Measurements from ENCODE around the gene POLR1G. TPM values are rescaled to one million over a fixed set of nuclear protein-coding genes. Genes with fewer than 3 reads are reported as not detected.

The POLR1G gene
- total RNA-seq, 1 donor = 10.5 TPM

GRCh38 chr19:45443462-45444317 is 37.2 kb downstream of the POLR1G start:
- Histone ChIP-seq H3K4me1 (ENCODE audit: insufficient read depth, low read length) (peaks cover 31% of the 10 kb centered on the region), H3K4me3 (ENCODE audit: insufficient read depth, low read length) (peak overlapping the region; percentile 75), H3K9me3 (ENCODE audit: low read depth, low read length) (no peaks in the 10 kb centered on the region), H3K4me2 (ENCODE audit: insufficient read depth, low read length) (peak overlapping the region; percentile 89), H3K27ac (ENCODE audit: low read depth, low read length) (peak overlapping the region; percentile 98), H3K79me2 (ENCODE audit: insufficient read depth, low read length) (peaks cover 7% of the 10 kb centered on the region), H4K20me1 (ENCODE audit: insufficient read depth, low read length) (no peaks in the 10 kb centered on the region), H3K36me3 (ENCODE audit: insufficient read depth, low read length) (no peaks in the 10 kb centered on the region), H3K27me3 (ENCODE audit: insufficient read depth, low read length) (no peaks in the 10 kb centered on the region), H2AFZ (ENCODE audit: low read length) (no peak overlapping the region)
- DNase-seq (ENCODE audit: insufficient read length, low spot score, missing footprints) = peak; percentile 99
- TF ChIP-seq, protein P1, sequence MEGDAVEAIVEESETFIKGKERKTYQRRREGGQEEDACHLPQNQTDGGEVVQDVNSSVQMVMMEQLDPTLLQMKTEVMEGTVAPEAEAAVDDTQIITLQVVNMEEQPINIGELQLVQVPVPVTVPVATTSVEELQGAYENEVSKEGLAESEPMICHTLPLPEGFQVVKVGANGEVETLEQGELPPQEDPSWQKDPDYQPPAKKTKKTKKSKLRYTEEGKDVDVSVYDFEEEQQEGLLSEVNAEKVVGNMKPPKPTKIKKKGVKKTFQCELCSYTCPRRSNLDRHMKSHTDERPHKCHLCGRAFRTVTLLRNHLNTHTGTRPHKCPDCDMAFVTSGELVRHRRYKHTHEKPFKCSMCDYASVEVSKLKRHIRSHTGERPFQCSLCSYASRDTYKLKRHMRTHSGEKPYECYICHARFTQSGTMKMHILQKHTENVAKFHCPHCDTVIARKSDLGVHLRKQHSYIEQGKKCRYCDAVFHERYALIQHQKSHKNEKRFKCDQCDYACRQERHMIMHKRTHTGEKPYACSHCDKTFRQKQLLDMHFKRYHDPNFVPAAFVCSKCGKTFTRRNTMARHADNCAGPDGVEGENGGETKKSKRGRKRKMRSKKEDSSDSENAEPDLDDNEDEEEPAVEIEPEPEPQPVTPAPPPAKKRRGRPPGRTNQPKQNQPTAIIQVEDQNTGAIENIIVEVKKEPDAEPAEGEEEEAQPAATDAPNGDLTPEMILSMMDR (IDR thresholded peaks at IDR 0.05; ENCODE audit: extremely low read depth, low read depth, low read length) = no peak

DNA sequence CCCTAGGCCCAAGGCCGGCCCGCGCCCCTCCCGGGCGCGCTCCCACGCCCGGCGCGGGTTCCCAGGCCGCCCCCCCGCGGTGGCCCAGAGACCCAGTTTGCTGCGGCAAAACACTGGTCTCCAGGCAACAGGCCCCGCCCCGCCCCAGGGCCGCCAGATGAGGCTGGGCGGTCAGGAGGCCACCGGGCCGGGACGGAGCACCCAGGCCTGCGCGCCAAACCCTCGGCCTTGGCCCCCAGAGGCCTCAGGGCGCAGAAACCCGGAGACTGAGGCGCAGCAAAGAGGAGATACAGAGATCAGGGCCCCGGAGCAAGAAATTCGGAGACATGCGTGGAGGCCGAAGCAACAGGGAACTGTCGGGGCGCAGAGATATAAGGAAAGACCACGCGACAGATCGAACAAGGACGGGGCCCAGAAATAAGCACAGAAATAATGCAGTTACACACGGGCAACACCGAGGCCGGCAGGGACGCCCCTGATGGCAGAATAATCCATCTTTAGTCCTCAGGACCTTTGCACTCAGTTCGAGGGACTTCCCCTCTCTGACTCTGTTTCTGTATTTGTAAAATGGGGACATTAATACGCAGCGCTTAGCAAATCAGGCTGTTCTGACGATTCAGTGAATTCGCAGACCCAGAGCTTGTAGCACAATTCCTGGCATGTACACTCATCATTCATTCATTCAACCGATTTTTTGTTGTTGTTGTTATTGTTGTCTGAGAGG is 38.0 kb downstream of the POLR1G start:
- TF ChIP-seq, protein P1 (IDR thresholded peaks at IDR 0.05; ENCODE audit: extremely low read depth, low read depth, low read length) = no peak
- H4K20me1 ChIP-seq (ENCODE audit: insufficient read depth, low read length) = no peaks in the 10 kb centered on the region
- no peak overlapping the region for H2AFZ ChIP-seq (ENCODE audit: low read length)
- no peaks in the 10 kb centered on the region for H3K36me3 ChIP-seq (ENCODE audit: insufficient read depth, low read length)
- peak overlapping the region; percentile 89 for H3K4me2 ChIP-seq (ENCODE audit: insufficient read depth, low read length)
- H3K9me3 ChIP-seq (ENCODE audit: low read depth, low read length) = no peaks in the 10 kb centered on the region
- peaks cover 11% of the 10 kb centered on the region for H3K79me2 ChIP-seq (ENCODE audit: insufficient read depth, low read length)
- no peaks in the 10 kb centered on the region for H3K27me3 ChIP-seq (ENCODE audit: insufficient read depth, low read length)
- peak; percentile 98 for DNase-seq (ENCODE audit: insufficient read length, low spot score, missing footprints)
- H3K4me1 ChIP-seq (ENCODE audit: insufficient read depth, low read length) = peaks cover 31% of the 10 kb centered on the region
- peak overlapping the region; percentile 77 for H3K27ac ChIP-seq (ENCODE audit: low read depth, low read length)
- peak overlapping the region; percentile 68 for H3K4me3 ChIP-seq (ENCODE audit: insufficient read depth, low read length)

DNA sequence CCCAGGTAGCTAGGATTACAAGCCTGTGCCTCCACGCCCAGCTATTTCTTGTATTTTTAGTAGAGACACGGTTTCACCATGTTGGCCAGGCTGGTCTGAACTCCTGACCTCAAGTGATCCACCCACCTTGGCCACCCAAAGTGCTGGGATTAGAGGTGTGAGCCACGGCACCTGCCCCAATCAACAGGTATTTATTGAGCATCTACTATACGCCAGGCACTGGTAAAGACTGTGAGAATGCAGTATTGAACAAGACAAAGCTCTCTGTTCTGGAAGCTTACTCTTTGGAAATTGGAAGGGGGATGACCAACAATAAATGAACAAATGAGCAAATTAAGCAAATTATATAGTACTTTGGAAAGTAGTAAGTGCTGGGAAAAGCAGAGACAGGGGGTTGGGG is 38.7 kb downstream of the POLR1G start:
- Histone ChIP-seq H4K20me1 (ENCODE audit: insufficient read depth, low read length) (no peaks in the 10 kb centered on the region), H3K4me2 (ENCODE audit: insufficient read depth, low read length) (no peak overlapping the region), H3K9me3 (ENCODE audit: low read depth, low read length) (no peaks in the 10 kb centered on the region), H2AFZ (ENCODE audit: low read length) (no peak overlapping the region), H3K27me3 (ENCODE audit: insufficient read depth, low read length) (no peaks in the 10 kb centered on the region), H3K4me3 (ENCODE audit: insufficient read depth, low read length) (no peak overlapping the region), H3K27ac (ENCODE audit: low read depth, low read length) (peak overlapping the region; percentile 77), H3K36me3 (ENCODE audit: insufficient read depth, low read length) (no peaks in the 10 kb centered on the region), H3K79me2 (ENCODE audit: insufficient read depth, low read length) (peaks cover 14% of the 10 kb centered on the region), H3K4me1 (ENCODE audit: insufficient read depth, low read length) (peaks cover 33% of the 10 kb centered on the region)
- DNase-seq (ENCODE audit: insufficient read length, low spot score, missing footprints) = no peak
- TF ChIP-seq, protein P1 (IDR thresholded peaks at IDR 0.05; ENCODE audit: extremely low read depth, low read depth, low read length) = no peak

- Histone ChIP-seq H3K27me3 (ENCODE audit: insufficient read depth, low read length) (no peaks in the 10 kb centered on the region), H3K4me2 (ENCODE audit: insufficient read depth, low read length) (no peak overlapping the region), H3K4me3 (ENCODE audit: insufficient read depth, low read length) (no peak overlapping the region), H2AFZ (ENCODE audit: low read length) (no peak overlapping the region), H4K20me1 (ENCODE audit: insufficient read depth, low read length) (no peaks in the 10 kb centered on the region), H3K4me1 (ENCODE audit: insufficient read depth, low read length) (peaks cover 24% of the 10 kb centered on the region), H3K27ac (ENCODE audit: low read depth, low read length) (no peak overlapping the region), H3K36me3 (ENCODE audit: insufficient read depth, low read length) (no peaks in the 10 kb centered on the region), H3K9me3 (ENCODE audit: low read depth, low read length) (no peaks in the 10 kb centered on the region), H3K79me2 (ENCODE audit: insufficient read depth, low read length) (peaks cover 17% of the 10 kb centered on the region)
- peak; percentile 72 for DNase-seq (ENCODE audit: insufficient read length, low spot score, missing footprints)
- TF ChIP-seq, protein P1 (IDR thresholded peaks at IDR 0.05; ENCODE audit: extremely low read depth, low read depth, low read length) = peak; percentile 48
Observed at GRCh38 chr19:45446295-45446694, 39.9 kb downstream of the POLR1G start.
